D721Med (cell line): Measurements from ENCODE around the gene GRIN2D.

ENCODE experiments used
- DNase-seq: peaks from one replicate; pipeline ENCODE4 v3.0.0; 2011; ENCODE audit warnings: low spot score; ENCODE audit not compliant: insufficient read length
- FAIRE-seq: peaks from 2 replicates; lab custom pipeline; 2011; peaks lifted over from hg19 to GRCh38; lab: Jason Lieb, UNC
- CTCF ChIP-seq: IDR thresholded peaks from 2 replicates; pipeline ENCODE4 v1.5.1; 2012; ENCODE audit warnings: mild to moderate bottlenecking, control low read depth; ENCODE audit not compliant: insufficient read depth; ENCODE audit errors: missing control alignments

The GRIN2D gene

GRCh38 chr19:48436586-48436985, 43.1 kb downstream of the GRIN2D start:
- TF ChIP-seq CTCF = no peak
- DNase-seq (no peak), FAIRE-seq (no peak)

- TF ChIP-seq CTCF = no peak
- no peak for DNase-seq
- no peak for FAIRE-seq
These were observed 48.0 kb downstream of the GRIN2D start for GRCh38 chr19:48441360-48442050.

- no peak for TF ChIP-seq CTCF
- FAIRE-seq (no peak), DNase-seq (no peak)
These were observed 48.9 kb downstream of the GRIN2D start for GRCh38 chr19:48442116-48443035.

GRCh38 chr19:48443256-48443655, 49.8 kb downstream of the GRIN2D start:
- no peak for TF ChIP-seq CTCF
- FAIRE-seq = no peak
- no peak for DNase-seq
